GM12865 (cell line): Measurements from ENCODE around the gene ODAD2.

ENCODE experiments used
- DNase-seq: peaks from one replicate; pipeline ENCODE4 v3.0.0; 2010; ENCODE audit warnings: low read depth
- H3K4me3 ChIP-seq: 2 replicates; pipeline ENCODE4 v1.5.1; 2011; ENCODE audit warnings: mild to moderate bottlenecking, low read depth, low read length, control low read depth
- TF ChIP-seq, protein P1 (sequence below): IDR thresholded peaks from 2 replicates; pipeline ENCODE4 v1.5.1; 2011; ENCODE audit warnings: low read length, control low read depth, low read depth, inconsistent platforms; ENCODE audit not compliant: insufficient read depth; ENCODE audit errors: missing control alignments

Gene ODAD2

DNA sequence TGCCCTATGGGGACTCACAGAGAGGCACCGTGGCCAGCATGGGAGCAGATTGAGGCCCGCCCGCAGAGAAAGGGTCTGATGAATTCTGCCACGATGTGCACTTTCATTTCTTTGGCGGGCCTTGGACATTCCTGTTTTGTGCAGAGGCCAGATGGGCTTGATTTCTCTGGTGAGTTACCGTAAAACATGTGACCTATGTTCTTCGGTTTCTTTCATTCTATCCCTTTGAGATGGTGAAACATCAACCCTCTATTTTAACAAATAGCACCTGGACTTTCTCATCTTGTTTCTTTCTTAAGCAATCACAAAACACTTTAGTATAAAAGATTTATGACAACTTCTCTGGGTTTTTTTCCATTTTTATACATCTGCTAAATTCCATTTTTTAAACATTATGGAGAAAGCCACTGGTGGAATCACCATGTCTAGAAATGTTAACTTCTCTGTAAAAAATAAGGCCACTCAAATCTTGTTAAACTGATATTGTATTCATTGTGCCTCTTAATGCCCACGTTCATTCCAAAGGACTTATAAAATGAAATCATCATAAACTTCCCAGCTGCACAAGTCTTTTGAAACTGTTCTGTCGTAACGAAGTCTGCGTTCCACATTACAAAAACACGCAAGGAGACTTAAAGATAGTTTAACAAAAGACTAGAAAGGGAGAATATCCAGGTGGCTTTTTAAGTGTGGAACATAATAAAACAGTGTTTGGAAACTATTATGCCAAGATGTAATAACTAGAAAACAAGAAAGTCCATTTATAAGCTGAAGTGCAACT lies 21.4 kb upstream of the ODAD2 start:
- no peak overlapping the region for H3K4me3 ChIP-seq
- TF ChIP-seq, protein P1, sequence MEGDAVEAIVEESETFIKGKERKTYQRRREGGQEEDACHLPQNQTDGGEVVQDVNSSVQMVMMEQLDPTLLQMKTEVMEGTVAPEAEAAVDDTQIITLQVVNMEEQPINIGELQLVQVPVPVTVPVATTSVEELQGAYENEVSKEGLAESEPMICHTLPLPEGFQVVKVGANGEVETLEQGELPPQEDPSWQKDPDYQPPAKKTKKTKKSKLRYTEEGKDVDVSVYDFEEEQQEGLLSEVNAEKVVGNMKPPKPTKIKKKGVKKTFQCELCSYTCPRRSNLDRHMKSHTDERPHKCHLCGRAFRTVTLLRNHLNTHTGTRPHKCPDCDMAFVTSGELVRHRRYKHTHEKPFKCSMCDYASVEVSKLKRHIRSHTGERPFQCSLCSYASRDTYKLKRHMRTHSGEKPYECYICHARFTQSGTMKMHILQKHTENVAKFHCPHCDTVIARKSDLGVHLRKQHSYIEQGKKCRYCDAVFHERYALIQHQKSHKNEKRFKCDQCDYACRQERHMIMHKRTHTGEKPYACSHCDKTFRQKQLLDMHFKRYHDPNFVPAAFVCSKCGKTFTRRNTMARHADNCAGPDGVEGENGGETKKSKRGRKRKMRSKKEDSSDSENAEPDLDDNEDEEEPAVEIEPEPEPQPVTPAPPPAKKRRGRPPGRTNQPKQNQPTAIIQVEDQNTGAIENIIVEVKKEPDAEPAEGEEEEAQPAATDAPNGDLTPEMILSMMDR = no peak
- DNase-seq = no peak

- DNase-seq = no peak
- TF ChIP-seq, protein P1 = no peak
- no peak overlapping the region for H3K4me3 ChIP-seq
These were observed 15.8 kb upstream of the ODAD2 start for GRCh38 chr10:28014651-28015050.

DNA sequence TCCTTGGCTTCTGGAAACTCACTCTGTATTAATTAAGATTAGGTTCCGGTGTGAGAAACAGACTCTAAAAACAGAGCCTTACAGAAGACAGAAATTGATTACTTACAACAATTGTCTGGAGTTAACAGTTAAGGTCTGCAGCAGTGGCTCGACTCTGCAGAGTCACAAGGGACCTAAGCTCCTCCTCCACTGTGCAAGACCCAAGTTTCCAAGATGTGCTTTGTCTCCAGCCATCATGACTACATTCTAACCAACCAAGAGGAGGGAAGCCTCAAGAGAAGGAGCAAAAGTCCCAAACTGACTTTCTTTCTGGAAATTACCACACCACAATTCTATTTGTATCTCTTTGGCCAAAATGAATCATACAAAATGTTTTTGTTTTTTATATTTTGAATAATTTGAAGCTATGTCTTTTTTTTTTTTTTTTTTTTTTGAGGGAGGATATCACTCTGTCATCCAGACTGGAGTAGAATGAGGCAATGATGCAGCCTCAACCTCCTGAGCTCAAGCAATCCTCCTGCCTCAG lies 14.2 kb upstream of the ODAD2 start:
- no peak for DNase-seq
- TF ChIP-seq, protein P1 = no peak
- H3K4me3 ChIP-seq = no peak overlapping the region

- TF ChIP-seq, protein P1 = no peak
- DNase-seq = no peak
- no peak overlapping the region for H3K4me3 ChIP-seq
These were observed 11.9 kb upstream of the ODAD2 start for GRCh38 chr10:28010821-28011220.

DNA sequence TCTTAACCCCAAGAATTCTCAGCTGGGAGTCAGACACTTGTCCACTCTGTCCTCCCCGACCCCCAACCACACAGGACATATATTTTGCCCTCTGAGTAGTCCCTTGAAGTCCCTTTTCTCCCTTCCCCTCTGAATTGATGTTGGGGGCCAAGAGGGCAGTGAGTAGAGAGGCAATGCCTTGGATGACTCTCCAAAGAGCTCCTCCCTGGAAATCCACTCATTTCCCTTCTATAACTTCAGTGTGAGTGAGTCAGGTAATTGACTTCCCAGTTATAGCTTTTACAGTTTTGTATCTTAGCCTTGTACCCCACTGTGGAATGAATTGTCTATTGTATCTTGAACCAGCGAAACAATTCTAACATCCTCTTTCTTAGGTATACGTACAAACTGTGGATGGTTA lies 9.2 kb upstream of the ODAD2 start:
- TF ChIP-seq, protein P1 = no peak
- DNase-seq = no peak
- H3K4me3 ChIP-seq = no peak overlapping the region

DNA sequence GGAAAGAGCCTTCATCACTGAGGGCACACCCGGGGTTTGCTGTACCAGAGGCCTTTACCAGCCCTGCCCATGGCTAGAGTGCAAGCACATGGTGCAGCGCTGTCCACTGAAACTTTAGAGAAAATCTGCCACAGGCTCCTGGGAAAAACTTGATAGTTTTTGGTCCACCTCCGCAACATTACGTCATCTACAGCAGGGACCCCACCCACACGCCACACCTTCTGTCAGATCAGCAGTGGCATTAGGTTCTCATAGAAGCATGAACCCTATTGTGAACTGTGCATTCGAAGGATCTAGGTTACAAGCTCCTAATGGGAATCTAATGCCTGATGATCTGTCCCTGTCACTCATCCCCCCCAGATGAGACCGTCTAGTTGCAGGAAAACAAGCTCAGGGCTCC lies 2.5 kb upstream of the ODAD2 start:
- DNase-seq = no peak
- no peak overlapping the region for H3K4me3 ChIP-seq
- TF ChIP-seq, protein P1 = no peak
